Right renal pelvis (tissue), 4 donors: ENCODE measurements around the gene CFAP119. TPM values are rescaled to one million over a fixed set of nuclear protein-coding genes. Genes with fewer than 3 reads are reported as not detected.

ENCODE experiments used
- DNase-seq, 4 donors: peaks; one replicate each; pipeline ENCODE4 v3.0.0-alpha.2; 2013; ENCODE audit warnings: low read depth in 4 of 4, low spot score in 3 of 4, missing footprints in 1 of 4
- polyA plus RNA-seq, 4 donors: library from polyadenylated mRNA; unstranded; fragments of 120-200 nt; gene quantifications; one replicate each; pipeline ENCODE4 v1.2.1, GENCODE V29; 2013; ENCODE audit not compliant: insufficient read length in 4 of 4

The CFAP119 gene
- polyA plus RNA-seq, 4 donors = 7.5 to 12.7 (median 7.7) TPM

GRCh38 chr16:30762991-30763725, 1.3 kb upstream of the CFAP119 start:
- DNase-seq = no peak

- no peak for DNase-seq
These were observed 385 bp downstream of the CFAP119 start for GRCh38 chr16:30761427-30761927.

GRCh38 chr16:30760577-30761426, 1.1 kb downstream of the CFAP119 start:
- DNase-seq = no peak

GRCh38 chr16:30760001-30760559, 1.8 kb downstream of the CFAP119 start:
- DNase-seq = no peak

GRCh38 chr16:30758988-30759491, 2.8 kb downstream of the CFAP119 start:
- no peak for DNase-seq

GRCh38 chr16:30757316-30757715, 4.5 kb downstream of the CFAP119 start:
- DNase-seq = no peak

- DNase-seq = no peak
These were observed 5.1 kb downstream of the CFAP119 start for GRCh38 chr16:30756781-30757100.

- no peak for DNase-seq
These were observed 5.7 kb downstream of the CFAP119 start for GRCh38 chr16:30755955-30756780.

GRCh38 chr16:30753596-30753995, 8.3 kb downstream of the CFAP119 start:
- no peak for DNase-seq

- DNase-seq = no peak
These were observed 10.9 kb downstream of the CFAP119 start for GRCh38 chr16:30750876-30751465.

GRCh38 chr16:30750201-30750600, 11.7 kb downstream of the CFAP119 start:
- no peak for DNase-seq

GRCh38 chr16:30748634-30749445, 13.0 kb downstream of the CFAP119 start:
- DNase-seq = no peak

GRCh38 chr16:30747799-30748633, 13.8 kb downstream of the CFAP119 start, which contains the start of gene PHKG2:
Gene PHKG2 (plus strand): TSS chr16:30748425. CDS start chr16:30748821, 396 bp downstream.
- peak; percentile 95 to 98 (median 97) for DNase-seq

- no peak for DNase-seq
These were observed 14.5 kb downstream of the CFAP119 start for GRCh38 chr16:30747331-30747730.

GRCh38 chr16:30746638-30747175, 15.2 kb downstream of the CFAP119 start:
- DNase-seq = no peak

GRCh38 chr16:30745082-30745481, 16.8 kb downstream of the CFAP119 start:
- no peak for DNase-seq

GRCh38 chr16:30744183-30744582, 17.7 kb downstream of the CFAP119 start:
- no peak for DNase-seq

GRCh38 chr16:30743716-30744115, 18.1 kb downstream of the CFAP119 start:
- no peak for DNase-seq
